Cardiac muscle cell (in vitro differentiated cells and primary cell): ENCODE data around the gene SIL1. TPM values are rescaled to one million over a fixed set of nuclear protein-coding genes. Genes with fewer than 3 reads are reported as not detected.

Experiments
- DNase-seq, 2 donors: peaks; one replicate each; pipeline versions ENCODE4 v3.0.0 to v3.0.0-alpha.2; 2010 to 2017; ENCODE audit warnings: low read depth in 1 of 2, low spot score in 1 of 2
- H3K27ac ChIP-seq: fragments of 200-600 bp; sonication (generic); 2 replicates; pipeline ENCODE4 v1.5.1; 2016
- H3K27me3 ChIP-seq: fragments of 200-600 bp; sonication (generic); 2 replicates; pipeline ENCODE4 v1.6.0; 2016; ENCODE audit warnings: control low read depth
- H3K36me3 ChIP-seq: fragments of 200-600 bp; sonication (generic); 2 replicates; pipeline ENCODE4 v1.5.1; 2016; ENCODE audit warnings: control low read depth
- H3K4me1 ChIP-seq: fragments of 200-600 bp; sonication (generic); 2 replicates; pipeline ENCODE4 v1.8.1; 2017; ENCODE audit warnings: low read depth, mild to moderate bottlenecking, mixed run types
- H3K4me3 ChIP-seq: fragments of 200-600 bp; sonication (generic); 2 replicates; pipeline ENCODE4 v1.5.1; 2016; ENCODE audit warnings: mild to moderate bottlenecking
- H3K9me3 ChIP-seq: fragments of 200-600 bp; sonication (generic); 2 replicates; pipeline ENCODE4 v1.5.1; 2017; ENCODE audit warnings: low read depth, mild to moderate bottlenecking, control low read depth
- polyA plus RNA-seq: library from polyadenylated mRNA; unstranded; fragments of >200 nt; fragmentation: Nextera tagmentation; extraction: Ambion mirVana; gene quantifications from 2 replicates; pipeline ENCODE4 v1.2.1, GENCODE V29; 2016
- total RNA-seq: library from RNA; depleted of rRNA; stranded (reverse); fragments of >200 nt; gene quantifications from 2 replicates; pipeline ENCODE4 v1.2.3, GENCODE V29; 2016
- TF ChIP-seq, protein P1 (sequence below): IDR thresholded peaks from 2 replicates; pipeline ENCODE4 v1.5.1; 2012; ENCODE audit warnings: low read depth, mild to moderate bottlenecking, low read length

Gene SIL1
- total and polyA plus RNA-seq, 2 experiments from 2014 or later, result 40.5 to 49.8 TPM

DNA sequence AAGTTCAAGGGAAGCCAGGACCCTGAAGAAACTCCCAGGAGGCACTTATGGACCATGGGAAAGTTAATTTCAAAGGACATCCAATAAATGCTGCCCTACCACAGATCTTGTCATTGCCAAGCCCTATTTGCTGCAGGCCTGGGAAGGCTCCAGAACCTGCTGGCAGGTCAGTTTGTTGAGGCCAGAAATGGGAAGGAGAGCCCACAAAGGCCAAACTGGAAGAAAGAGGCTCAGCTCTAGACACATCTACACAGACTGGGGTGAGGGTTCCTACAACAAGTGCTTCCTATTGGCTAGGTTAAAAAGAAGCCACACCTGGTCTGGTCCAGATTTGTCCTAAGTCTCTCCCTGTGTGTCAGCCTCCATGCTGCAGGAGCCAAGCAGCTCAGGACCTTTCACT lies 94.4 kb downstream of the SIL1 start:
- Histone ChIP-seq H3K9me3 (no peaks in the 10 kb centered on the region), H3K27me3 (no peaks in the 10 kb centered on the region), H3K36me3 (no peaks in the 10 kb centered on the region), H3K27ac (no peak overlapping the region), H3K4me3 (no peak overlapping the region), H3K4me1 (peaks cover 27% of the 10 kb centered on the region)
- TF ChIP-seq, protein P1, sequence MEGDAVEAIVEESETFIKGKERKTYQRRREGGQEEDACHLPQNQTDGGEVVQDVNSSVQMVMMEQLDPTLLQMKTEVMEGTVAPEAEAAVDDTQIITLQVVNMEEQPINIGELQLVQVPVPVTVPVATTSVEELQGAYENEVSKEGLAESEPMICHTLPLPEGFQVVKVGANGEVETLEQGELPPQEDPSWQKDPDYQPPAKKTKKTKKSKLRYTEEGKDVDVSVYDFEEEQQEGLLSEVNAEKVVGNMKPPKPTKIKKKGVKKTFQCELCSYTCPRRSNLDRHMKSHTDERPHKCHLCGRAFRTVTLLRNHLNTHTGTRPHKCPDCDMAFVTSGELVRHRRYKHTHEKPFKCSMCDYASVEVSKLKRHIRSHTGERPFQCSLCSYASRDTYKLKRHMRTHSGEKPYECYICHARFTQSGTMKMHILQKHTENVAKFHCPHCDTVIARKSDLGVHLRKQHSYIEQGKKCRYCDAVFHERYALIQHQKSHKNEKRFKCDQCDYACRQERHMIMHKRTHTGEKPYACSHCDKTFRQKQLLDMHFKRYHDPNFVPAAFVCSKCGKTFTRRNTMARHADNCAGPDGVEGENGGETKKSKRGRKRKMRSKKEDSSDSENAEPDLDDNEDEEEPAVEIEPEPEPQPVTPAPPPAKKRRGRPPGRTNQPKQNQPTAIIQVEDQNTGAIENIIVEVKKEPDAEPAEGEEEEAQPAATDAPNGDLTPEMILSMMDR, result no peak
- DNase-seq, result no peak

DNA sequence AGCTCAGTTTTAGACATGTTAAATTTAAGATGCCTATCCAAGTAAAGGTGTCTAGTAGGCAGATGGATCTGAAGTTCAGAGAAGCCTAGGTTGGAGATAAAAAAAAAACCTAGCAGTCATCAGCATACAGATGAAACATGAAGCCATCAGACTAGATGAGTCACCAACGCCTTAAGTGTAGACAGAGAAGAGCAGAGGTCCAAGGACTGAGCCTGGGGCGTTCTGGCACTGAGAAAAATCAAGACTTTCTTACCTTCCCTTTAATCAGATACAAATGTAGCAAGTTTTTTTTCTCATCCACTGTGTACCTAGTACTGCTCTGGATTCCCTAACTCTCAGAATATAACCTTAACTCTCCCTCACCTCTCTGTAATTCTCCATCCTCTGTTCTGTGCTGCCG lies 97.3 kb downstream of the SIL1 start:
- TF ChIP-seq, protein P1, result no peak
- H3K9me3 ChIP-seq, result no peaks in the 10 kb centered on the region
- no peaks in the 10 kb centered on the region for H3K27me3 ChIP-seq
- no peak overlapping the region for H3K4me3 ChIP-seq
- DNase-seq, result peak in 1 of 2 donors; percentile 15
- no peaks in the 10 kb centered on the region for H3K36me3 ChIP-seq
- no peak overlapping the region for H3K27ac ChIP-seq
- H3K4me1 ChIP-seq, result peaks cover 6% of the 10 kb centered on the region

DNA sequence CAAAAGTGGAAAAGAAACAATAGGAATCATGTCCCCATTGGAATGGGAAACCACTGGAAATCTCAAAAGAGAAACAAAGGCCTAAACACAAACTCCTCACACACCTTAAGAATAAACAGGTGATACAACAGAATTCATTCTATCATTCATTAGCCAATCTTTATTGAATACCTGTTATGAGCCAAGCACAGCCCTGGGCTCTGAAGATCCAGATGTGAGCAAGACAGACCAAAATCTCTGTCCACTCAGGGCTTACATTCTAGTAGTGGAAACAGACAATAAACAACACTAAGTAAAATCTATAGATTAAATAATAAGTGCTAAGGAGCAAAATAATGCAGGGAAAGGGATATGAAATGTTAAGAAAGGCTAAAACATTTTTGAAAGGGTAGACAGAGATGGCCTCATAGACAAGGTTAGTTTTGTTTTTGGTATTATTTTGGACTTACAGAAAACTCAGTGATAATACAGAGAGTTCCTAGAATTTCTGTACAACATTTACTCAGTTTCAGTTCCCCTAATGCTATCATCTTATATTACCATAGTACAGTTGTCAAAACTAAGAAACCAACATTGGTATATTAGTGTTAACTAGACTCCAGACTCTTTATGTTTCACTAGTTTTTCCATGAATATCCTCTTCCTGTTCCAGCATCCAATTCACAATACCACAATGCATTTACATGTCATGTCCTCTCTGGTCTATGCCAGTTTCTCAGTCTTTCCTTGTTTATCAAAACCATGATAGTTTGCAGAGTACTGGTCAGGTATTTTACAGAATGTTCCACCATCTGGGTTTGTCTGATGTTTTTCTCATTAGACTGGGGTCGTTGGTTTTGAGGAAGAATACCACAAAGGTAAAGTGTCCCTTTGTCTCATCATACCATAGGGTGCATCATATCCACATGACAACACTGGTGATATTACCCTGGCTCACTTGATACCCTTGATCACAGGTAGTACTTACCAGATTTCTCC lies 103.7 kb downstream of the SIL1 start:
- no peaks in the 10 kb centered on the region for H3K9me3 ChIP-seq
- H3K4me1 ChIP-seq, result peaks cover 9% of the 10 kb centered on the region
- H3K27me3 ChIP-seq, result no peaks in the 10 kb centered on the region
- no peak for DNase-seq
- no peaks in the 10 kb centered on the region for H3K36me3 ChIP-seq
- TF ChIP-seq, protein P1, result no peak
- H3K27ac ChIP-seq, result no peak overlapping the region
- no peak overlapping the region for H3K4me3 ChIP-seq

DNA sequence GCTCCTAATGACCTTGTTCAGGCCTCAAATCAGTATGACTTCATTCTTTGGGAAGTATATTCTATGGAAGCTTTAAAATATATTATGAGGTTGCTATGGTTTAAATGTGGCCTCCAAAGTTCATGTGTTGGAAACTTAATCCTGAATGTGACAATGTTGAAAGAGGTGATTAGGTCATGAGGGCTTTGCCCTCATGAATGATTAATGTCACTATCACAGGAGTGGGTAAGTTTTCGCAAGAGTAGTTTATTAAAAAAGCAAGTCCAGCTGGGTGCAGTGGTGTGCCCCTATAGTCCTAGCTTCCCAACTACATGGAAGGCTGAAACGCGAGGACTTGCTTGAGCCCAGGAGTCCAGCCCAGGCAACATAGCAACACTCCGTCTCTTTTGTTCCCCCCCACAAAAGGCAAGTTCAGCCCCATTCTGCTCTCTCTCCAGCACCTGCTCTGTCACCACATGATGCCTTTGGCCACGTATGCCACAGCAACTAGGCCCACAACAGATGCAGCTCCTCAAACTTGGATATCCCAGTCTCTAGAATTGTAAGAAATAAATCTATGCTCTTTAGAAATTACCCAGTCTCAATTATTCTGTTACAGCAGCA lies 105.3 kb downstream of the SIL1 start:
- Histone ChIP-seq H3K27me3 (no peaks in the 10 kb centered on the region), H3K4me1 (peaks cover 9% of the 10 kb centered on the region), H3K27ac (no peak overlapping the region), H3K36me3 (no peaks in the 10 kb centered on the region), H3K9me3 (no peaks in the 10 kb centered on the region), H3K4me3 (no peak overlapping the region)
- no peak for DNase-seq
- TF ChIP-seq, protein P1, result no peak

DNA sequence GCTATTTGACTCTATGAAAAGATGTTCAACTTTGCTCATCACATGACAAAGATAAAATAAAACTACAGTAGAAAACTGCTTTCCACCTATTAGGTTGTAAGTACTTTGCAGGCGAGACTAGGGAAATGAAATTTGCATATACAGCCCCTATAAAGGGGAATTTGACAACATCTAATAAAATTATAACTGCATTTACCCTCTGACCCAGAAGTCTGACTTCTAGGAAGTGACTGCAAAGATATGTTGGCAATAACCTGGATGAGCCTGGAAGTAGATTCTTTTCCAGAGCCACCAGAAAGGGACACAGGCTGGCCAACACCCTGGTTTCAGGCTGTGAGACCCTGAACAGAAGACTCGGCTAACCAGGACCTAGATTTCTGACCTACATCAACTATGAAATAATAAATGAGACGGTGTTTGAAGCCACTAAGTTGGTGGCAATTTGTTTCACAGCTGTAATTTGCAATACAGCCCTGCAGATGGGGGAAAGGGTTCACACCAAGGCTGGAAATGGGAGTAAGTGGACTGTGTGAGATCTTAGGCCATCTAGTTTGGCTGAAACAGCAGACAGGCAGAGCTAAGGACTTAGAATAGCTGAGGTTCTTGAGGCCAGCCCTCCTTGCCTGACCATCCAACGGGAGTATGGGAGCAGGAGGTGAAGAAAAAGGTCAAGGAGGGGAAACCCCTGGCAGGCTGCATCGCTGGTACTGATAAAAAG lies 106.6 kb downstream of the SIL1 start:
- Histone ChIP-seq H3K4me3 (no peak overlapping the region), H3K27me3 (no peaks in the 10 kb centered on the region), H3K27ac (peak overlapping the region; percentile 22), H3K36me3 (no peaks in the 10 kb centered on the region), H3K9me3 (no peaks in the 10 kb centered on the region), H3K4me1 (peaks cover 9% of the 10 kb centered on the region)
- TF ChIP-seq, protein P1, result peak; percentile 23
- DNase-seq, result peak; percentile 56 to 63
